ENCODE measurements around the gene GPR108. TPM values are rescaled to one million over a fixed set of nuclear protein-coding genes. Genes with fewer than 3 reads are reported as not detected.

Gene GPR108
- total and polyA plus RNA-seq, 2 of the 13 experiments (the other 11 are each of a cell fraction or from before 2014, with no cell fraction given), result 36.4 to 63.0 TPM

DNA sequence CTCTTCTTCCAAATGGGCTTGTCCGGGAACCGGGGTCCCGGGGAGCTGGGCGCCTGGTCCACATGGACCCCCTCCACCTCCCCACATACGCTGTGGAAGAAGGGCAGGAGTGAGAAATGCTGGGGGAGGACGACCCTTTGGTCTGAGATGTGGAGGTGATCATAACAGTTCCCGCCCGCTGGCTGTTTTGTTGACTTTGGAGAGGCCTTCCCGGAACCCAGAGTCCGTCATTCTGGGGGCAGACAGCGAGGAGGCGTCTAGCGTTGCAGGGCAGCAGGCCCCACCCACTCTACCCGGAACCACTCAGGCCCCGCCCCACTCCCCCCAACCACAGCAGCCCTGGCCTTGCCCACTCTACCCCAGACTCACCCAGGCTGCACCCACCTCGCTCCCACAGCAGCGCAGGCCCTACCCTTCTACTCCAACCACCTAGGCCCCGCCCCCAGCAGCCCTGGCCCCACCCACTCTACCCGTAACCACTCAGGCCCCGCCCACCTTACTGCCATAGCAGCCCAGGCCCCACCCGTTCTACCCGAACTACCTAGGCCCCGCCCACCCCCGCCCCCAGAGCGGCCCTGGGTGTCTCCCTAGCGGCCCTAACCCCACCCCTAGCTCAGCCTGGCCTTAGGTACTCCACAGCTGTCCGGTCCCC is 7.1 kb downstream of the GPR108 start (continued):
- TF ChIP-seq, protein P1, sequence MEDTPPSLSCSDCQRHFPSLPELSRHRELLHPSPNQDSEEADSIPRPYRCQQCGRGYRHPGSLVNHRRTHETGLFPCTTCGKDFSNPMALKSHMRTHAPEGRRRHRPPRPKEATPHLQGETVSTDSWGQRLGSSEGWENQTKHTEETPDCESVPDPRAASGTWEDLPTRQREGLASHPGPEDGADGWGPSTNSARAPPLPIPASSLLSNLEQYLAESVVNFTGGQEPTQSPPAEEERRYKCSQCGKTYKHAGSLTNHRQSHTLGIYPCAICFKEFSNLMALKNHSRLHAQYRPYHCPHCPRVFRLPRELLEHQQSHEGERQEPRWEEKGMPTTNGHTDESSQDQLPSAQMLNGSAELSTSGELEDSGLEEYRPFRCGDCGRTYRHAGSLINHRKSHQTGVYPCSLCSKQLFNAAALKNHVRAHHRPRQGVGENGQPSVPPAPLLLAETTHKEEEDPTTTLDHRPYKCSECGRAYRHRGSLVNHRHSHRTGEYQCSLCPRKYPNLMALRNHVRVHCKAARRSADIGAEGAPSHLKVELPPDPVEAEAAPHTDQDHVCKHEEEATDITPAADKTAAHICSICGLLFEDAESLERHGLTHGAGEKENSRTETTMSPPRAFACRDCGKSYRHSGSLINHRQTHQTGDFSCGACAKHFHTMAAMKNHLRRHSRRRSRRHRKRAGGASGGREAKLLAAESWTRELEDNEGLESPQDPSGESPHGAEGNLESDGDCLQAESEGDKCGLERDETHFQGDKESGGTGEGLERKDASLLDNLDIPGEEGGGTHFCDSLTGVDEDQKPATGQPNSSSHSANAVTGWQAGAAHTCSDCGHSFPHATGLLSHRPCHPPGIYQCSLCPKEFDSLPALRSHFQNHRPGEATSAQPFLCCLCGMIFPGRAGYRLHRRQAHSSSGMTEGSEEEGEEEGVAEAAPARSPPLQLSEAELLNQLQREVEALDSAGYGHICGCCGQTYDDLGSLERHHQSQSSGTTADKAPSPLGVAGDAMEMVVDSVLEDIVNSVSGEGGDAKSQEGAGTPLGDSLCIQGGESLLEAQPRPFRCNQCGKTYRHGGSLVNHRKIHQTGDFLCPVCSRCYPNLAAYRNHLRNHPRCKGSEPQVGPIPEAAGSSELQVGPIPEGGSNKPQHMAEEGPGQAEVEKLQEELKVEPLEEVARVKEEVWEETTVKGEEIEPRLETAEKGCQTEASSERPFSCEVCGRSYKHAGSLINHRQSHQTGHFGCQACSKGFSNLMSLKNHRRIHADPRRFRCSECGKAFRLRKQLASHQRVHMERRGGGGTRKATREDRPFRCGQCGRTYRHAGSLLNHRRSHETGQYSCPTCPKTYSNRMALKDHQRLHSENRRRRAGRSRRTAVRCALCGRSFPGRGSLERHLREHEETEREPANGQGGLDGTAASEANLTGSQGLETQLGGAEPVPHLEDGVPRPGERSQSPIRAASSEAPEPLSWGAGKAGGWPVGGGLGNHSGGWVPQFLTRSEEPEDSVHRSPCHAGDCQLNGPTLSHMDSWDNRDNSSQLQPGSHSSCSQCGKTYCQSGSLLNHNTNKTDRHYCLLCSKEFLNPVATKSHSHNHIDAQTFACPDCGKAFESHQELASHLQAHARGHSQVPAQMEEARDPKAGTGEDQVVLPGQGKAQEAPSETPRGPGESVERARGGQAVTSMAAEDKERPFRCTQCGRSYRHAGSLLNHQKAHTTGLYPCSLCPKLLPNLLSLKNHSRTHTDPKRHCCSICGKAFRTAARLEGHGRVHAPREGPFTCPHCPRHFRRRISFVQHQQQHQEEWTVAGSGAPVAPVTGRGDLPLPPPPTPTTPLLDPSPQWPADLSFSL (CRISPR knock-in tag; IDR thresholded peaks at IDR 0.05), result no peak
- TF ChIP-seq, protein P2, sequence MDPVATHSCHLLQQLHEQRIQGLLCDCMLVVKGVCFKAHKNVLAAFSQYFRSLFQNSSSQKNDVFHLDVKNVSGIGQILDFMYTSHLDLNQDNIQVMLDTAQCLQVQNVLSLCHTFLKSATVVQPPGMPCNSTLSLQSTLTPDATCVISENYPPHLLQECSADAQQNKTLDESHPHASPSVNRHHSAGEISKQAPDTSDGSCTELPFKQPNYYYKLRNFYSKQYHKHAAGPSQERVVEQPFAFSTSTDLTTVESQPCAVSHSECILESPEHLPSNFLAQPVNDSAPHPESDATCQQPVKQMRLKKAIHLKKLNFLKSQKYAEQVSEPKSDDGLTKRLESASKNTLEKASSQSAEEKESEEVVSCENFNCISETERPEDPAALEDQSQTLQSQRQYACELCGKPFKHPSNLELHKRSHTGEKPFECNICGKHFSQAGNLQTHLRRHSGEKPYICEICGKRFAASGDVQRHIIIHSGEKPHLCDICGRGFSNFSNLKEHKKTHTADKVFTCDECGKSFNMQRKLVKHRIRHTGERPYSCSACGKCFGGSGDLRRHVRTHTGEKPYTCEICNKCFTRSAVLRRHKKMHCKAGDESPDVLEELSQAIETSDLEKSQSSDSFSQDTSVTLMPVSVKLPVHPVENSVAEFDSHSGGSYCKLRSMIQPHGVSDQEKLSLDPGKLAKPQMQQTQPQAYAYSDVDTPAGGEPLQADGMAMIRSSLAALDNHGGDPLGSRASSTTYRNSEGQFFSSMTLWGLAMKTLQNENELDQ (CRISPR knock-in tag; IDR thresholded peaks at IDR 0.05; ENCODE audit: borderline replicate concordance), result no peak
- TF ChIP-seq, protein P3, sequence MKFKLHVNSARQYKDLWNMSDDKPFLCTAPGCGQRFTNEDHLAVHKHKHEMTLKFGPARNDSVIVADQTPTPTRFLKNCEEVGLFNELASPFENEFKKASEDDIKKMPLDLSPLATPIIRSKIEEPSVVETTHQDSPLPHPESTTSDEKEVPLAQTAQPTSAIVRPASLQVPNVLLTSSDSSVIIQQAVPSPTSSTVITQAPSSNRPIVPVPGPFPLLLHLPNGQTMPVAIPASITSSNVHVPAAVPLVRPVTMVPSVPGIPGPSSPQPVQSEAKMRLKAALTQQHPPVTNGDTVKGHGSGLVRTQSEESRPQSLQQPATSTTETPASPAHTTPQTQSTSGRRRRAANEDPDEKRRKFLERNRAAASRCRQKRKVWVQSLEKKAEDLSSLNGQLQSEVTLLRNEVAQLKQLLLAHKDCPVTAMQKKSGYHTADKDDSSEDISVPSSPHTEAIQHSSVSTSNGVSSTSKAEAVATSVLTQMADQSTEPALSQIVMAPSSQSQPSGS (CRISPR knock-in tag; IDR thresholded peaks at IDR 0.05), result peak; percentile 67; the same call in 1 of the 2 replicates
- peak; percentile 38; the same call in 1 of the 2 replicates for TF ChIP-seq ZBTB7A (CRISPR knock-in tag; IDR thresholded peaks at IDR 0.05)
- TF ChIP-seq, protein P4, sequence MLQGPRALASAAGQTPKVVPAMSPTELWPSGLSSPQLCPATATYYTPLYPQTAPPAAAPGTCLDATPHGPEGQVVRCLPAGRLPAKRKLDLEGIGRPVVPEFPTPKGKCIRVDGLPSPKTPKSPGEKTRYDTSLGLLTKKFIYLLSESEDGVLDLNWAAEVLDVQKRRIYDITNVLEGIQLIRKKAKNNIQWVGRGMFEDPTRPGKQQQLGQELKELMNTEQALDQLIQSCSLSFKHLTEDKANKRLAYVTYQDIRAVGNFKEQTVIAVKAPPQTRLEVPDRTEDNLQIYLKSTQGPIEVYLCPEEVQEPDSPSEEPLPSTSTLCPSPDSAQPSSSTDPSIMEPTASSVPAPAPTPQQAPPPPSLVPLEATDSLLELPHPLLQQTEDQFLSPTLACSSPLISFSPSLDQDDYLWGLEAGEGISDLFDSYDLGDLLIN (CRISPR knock-in tag; IDR thresholded peaks at IDR 0.05; ENCODE audit: borderline replicate concordance), result no peak
- no peak for TF ChIP-seq NR2F2 (IDR thresholded peaks at IDR 0.05; ENCODE audit: borderline replicate concordance, low read depth)
- no peak for TF ChIP-seq PHF8 (CRISPR knock-in tag; IDR thresholded peaks at IDR 0.05)
- no peak for TF ChIP-seq ZNF180 (CRISPR knock-in tag; IDR thresholded peaks at IDR 0.05; ENCODE audit: borderline replicate concordance, low read depth)
- TF ChIP-seq CBX5 (CRISPR knock-in tag; IDR thresholded peaks at IDR 0.05; ENCODE audit: borderline replicate concordance), result 0 out of 2 replicates have a peak, but pooled peaks have one; percentile 35
- TF ChIP-seq FOXA3 (CRISPR knock-in tag; IDR thresholded peaks at IDR 0.05), result peak; percentile 90
- peak; percentile 76 for TF ChIP-seq GABPB1 (CRISPR knock-in tag; IDR thresholded peaks at IDR 0.05)
- TF ChIP-seq, protein P5, sequence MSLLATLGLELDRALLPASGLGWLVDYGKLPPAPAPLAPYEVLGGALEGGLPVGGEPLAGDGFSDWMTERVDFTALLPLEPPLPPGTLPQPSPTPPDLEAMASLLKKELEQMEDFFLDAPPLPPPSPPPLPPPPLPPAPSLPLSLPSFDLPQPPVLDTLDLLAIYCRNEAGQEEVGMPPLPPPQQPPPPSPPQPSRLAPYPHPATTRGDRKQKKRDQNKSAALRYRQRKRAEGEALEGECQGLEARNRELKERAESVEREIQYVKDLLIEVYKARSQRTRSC (CRISPR knock-in tag; IDR thresholded peaks at IDR 0.05; ENCODE audit: low read depth), result no peak
- peak; percentile 73; the same call in 1 of the 2 replicates for TF ChIP-seq ARNT2 (CRISPR knock-in tag; IDR thresholded peaks at IDR 0.05; ENCODE audit: low read depth)
- TF ChIP-seq, protein P6, sequence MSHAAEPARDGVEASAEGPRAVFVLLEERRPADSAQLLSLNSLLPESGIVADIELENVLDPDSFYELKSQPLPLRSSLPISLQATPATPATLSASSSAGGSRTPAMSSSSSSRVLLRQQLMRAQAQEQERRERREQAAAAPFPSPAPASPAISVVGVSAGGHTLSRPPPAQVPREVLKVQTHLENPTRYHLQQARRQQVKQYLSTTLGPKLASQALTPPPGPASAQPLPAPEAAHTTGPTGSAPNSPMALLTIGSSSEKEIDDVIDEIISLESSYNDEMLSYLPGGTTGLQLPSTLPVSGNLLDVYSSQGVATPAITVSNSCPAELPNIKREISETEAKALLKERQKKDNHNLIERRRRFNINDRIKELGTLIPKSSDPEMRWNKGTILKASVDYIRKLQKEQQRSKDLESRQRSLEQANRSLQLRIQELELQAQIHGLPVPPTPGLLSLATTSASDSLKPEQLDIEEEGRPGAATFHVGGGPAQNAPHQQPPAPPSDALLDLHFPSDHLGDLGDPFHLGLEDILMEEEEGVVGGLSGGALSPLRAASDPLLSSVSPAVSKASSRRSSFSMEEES (CRISPR knock-in tag; IDR thresholded peaks at IDR 0.05), result peak; percentile 61
- no peak for TF ChIP-seq PLRG1 (conservative IDR thresholded peaks at IDR 0.05)
